HUES6 (cell line): ENCODE results near the gene MBP.

Source experiments
- H3K27ac ChIP-seq: 2 replicates; pipeline ENCODE4 v1.7.0; 2013; ENCODE audit warnings: low read depth, mild to moderate bottlenecking, low read length, inconsistent platforms
- H3K27me3 ChIP-seq: 2 replicates; pipeline ENCODE4 v1.6.1; 2013; ENCODE audit warnings: low read length; ENCODE audit not compliant: control insufficient read depth, insufficient read depth
- H3K36me3 ChIP-seq: 2 replicates; pipeline ENCODE4 v1.6.1; 2013; ENCODE audit warnings: low read length; ENCODE audit not compliant: control insufficient read depth, insufficient read depth
- H3K4me1 ChIP-seq: 2 replicates; pipeline ENCODE4 v1.6.1; 2013; ENCODE audit warnings: low read length; ENCODE audit not compliant: control insufficient read depth, insufficient read depth
- H3K4me3 ChIP-seq: 2 replicates; pipeline ENCODE4 v1.5.1; 2013; ENCODE audit warnings: low read depth, low read length
- H3K9ac ChIP-seq: one replicate; pipeline ENCODE4 v1.6.1; 2013; ENCODE audit warnings: mild to moderate bottlenecking, low read length
- H3K9me3 ChIP-seq: 2 replicates; pipeline ENCODE4 v1.6.1; 2013; ENCODE audit warnings: low read depth, low read length; ENCODE audit not compliant: control insufficient read depth, insufficient read depth

Gene MBP

GRCh38 chr18:77086656-77087392 is 45.8 kb downstream of the MBP start:
- no peak overlapping the region for H3K9ac ChIP-seq
- no peak overlapping the region for H3K27ac ChIP-seq
- H3K36me3 ChIP-seq, result no peaks in the 10 kb centered on the region
- peaks cover 19% of the 10 kb centered on the region for H3K27me3 ChIP-seq
- peaks cover 30% of the 10 kb centered on the region for H3K4me1 ChIP-seq
- peak overlapping the region; percentile 59 for H3K4me3 ChIP-seq
- no peaks in the 10 kb centered on the region for H3K9me3 ChIP-seq

GRCh38 chr18:77086034-77086433 is 46.5 kb downstream of the MBP start:
- H3K36me3 ChIP-seq, result no peaks in the 10 kb centered on the region
- H3K9ac ChIP-seq, result no peak overlapping the region
- H3K27me3 ChIP-seq, result peaks cover 19% of the 10 kb centered on the region
- no peaks in the 10 kb centered on the region for H3K9me3 ChIP-seq
- no peak overlapping the region for H3K4me3 ChIP-seq
- H3K4me1 ChIP-seq, result peaks cover 30% of the 10 kb centered on the region
- no peak overlapping the region for H3K27ac ChIP-seq

GRCh38 chr18:77084688-77085035 is 47.9 kb downstream of the MBP start:
- Histone ChIP-seq H3K9me3 (no peaks in the 10 kb centered on the region), H3K36me3 (no peaks in the 10 kb centered on the region), H3K9ac (no peak overlapping the region), H3K27me3 (peaks cover 19% of the 10 kb centered on the region), H3K4me3 (no peak overlapping the region), H3K4me1 (peaks cover 17% of the 10 kb centered on the region), H3K27ac (no peak overlapping the region)

- peaks cover 16% of the 10 kb centered on the region for H3K27me3 ChIP-seq
- no peak overlapping the region for H3K4me3 ChIP-seq
- H3K27ac ChIP-seq, result no peak overlapping the region
- peaks cover 8% of the 10 kb centered on the region; the same call in 1 of the 2 replicates for H3K4me1 ChIP-seq
- no peaks in the 10 kb centered on the region for H3K36me3 ChIP-seq
- no peaks in the 10 kb centered on the region for H3K9me3 ChIP-seq
- no peak overlapping the region for H3K9ac ChIP-seq
Observed at GRCh38 chr18:77082316-77082955, 50.1 kb downstream of the MBP start.

GRCh38 chr18:77081390-77081778 is 51.2 kb downstream of the MBP start:
- Histone ChIP-seq H3K27ac (no peak overlapping the region), H3K9ac (no peak overlapping the region)

GRCh38 chr18:77079954-77080682 is 52.5 kb downstream of the MBP start:
- Histone ChIP-seq H3K4me3 (no peak overlapping the region), H3K9ac (no peak overlapping the region), H3K27ac (no peak overlapping the region)

More at GRCh38 chr18:77081390-77081778, 51.2 kb downstream of the MBP start:
- no peak overlapping the region for H3K4me3 ChIP-seq
- H3K9me3 ChIP-seq, result no peaks in the 10 kb centered on the region
- no peaks in the 10 kb centered on the region for H3K36me3 ChIP-seq
- peaks cover 8% of the 10 kb centered on the region; the same call in 1 of the 2 replicates for H3K4me1 ChIP-seq
- H3K27me3 ChIP-seq, result peaks cover 7% of the 10 kb centered on the region

GRCh38 chr18:77079088-77079487 is 53.5 kb downstream of the MBP start:
- Histone ChIP-seq H3K4me3 (no peak overlapping the region), H3K4me1 (peaks cover 8% of the 10 kb centered on the region; the same call in 1 of the 2 replicates), H3K9me3 (no peaks in the 10 kb centered on the region), H3K27me3 (no peaks in the 10 kb centered on the region), H3K27ac (no peak overlapping the region), H3K36me3 (no peaks in the 10 kb centered on the region), H3K9ac (no peak overlapping the region)

More at GRCh38 chr18:77079954-77080682, 52.5 kb downstream of the MBP start:
- peaks cover 8% of the 10 kb centered on the region; the same call in 1 of the 2 replicates for H3K4me1 ChIP-seq
- no peaks in the 10 kb centered on the region for H3K27me3 ChIP-seq
- H3K36me3 ChIP-seq, result no peaks in the 10 kb centered on the region
- no peaks in the 10 kb centered on the region for H3K9me3 ChIP-seq

GRCh38 chr18:77078690-77079070 is 53.9 kb downstream of the MBP start:
- Histone ChIP-seq H3K36me3 (no peaks in the 10 kb centered on the region), H3K4me1 (peaks cover 8% of the 10 kb centered on the region; the same call in 1 of the 2 replicates), H3K4me3 (no peak overlapping the region), H3K9ac (no peak overlapping the region), H3K27ac (no peak overlapping the region), H3K9me3 (no peaks in the 10 kb centered on the region), H3K27me3 (no peaks in the 10 kb centered on the region)

GRCh38 chr18:77077941-77078689 is 54.5 kb downstream of the MBP start:
- H3K27ac ChIP-seq, result no peak overlapping the region
- H3K4me3 ChIP-seq, result no peak overlapping the region
- H3K9me3 ChIP-seq, result no peaks in the 10 kb centered on the region
- no peaks in the 10 kb centered on the region for H3K36me3 ChIP-seq
- no peaks in the 10 kb centered on the region for H3K27me3 ChIP-seq
- no peak overlapping the region for H3K9ac ChIP-seq
- H3K4me1 ChIP-seq, result peaks cover 8% of the 10 kb centered on the region; the same call in 1 of the 2 replicates

GRCh38 chr18:77077401-77077800 is 55.2 kb downstream of the MBP start:
- Histone ChIP-seq H3K4me1 (peaks cover 8% of the 10 kb centered on the region; the same call in 1 of the 2 replicates), H3K27me3 (no peaks in the 10 kb centered on the region), H3K9me3 (no peaks in the 10 kb centered on the region), H3K27ac (no peak overlapping the region), H3K4me3 (no peak overlapping the region), H3K36me3 (no peaks in the 10 kb centered on the region), H3K9ac (no peak overlapping the region)
